Subcutaneous adipose tissue (tissue), 4 donors: ENCODE data around the gene FAM81A. TPM values are rescaled to one million over a fixed set of nuclear protein-coding genes. Genes with fewer than 3 reads are reported as not detected.

Experiments used
- total RNA-seq, 4 donors: library from RNA; depleted of rRNA; stranded (reverse); fragments of >200 nt; gene quantifications; one replicate each; pipeline ENCODE4 v1.1.0, GENCODE V29; 2016
- TF ChIP-seq, protein P1 (sequence below): fragments of 450-650 bp; IDR thresholded peaks from one replicate; pipeline ENCODE4 v1.5.1; 2016; ENCODE audit warnings: low read depth, mild to moderate bottlenecking, control low read depth, antibody characterized with exemption, moderate library complexity

The FAM81A gene
- total RNA-seq, 4 donors from 2014 or later, result 0.16 to 2.2 (median 0.22) TPM; not detected in 1

- TF ChIP-seq, protein P1, sequence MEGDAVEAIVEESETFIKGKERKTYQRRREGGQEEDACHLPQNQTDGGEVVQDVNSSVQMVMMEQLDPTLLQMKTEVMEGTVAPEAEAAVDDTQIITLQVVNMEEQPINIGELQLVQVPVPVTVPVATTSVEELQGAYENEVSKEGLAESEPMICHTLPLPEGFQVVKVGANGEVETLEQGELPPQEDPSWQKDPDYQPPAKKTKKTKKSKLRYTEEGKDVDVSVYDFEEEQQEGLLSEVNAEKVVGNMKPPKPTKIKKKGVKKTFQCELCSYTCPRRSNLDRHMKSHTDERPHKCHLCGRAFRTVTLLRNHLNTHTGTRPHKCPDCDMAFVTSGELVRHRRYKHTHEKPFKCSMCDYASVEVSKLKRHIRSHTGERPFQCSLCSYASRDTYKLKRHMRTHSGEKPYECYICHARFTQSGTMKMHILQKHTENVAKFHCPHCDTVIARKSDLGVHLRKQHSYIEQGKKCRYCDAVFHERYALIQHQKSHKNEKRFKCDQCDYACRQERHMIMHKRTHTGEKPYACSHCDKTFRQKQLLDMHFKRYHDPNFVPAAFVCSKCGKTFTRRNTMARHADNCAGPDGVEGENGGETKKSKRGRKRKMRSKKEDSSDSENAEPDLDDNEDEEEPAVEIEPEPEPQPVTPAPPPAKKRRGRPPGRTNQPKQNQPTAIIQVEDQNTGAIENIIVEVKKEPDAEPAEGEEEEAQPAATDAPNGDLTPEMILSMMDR, result no peak
Observed at GRCh38 chr15:59434481-59434880, 3.5 kb upstream of the FAM81A start.

DNA sequence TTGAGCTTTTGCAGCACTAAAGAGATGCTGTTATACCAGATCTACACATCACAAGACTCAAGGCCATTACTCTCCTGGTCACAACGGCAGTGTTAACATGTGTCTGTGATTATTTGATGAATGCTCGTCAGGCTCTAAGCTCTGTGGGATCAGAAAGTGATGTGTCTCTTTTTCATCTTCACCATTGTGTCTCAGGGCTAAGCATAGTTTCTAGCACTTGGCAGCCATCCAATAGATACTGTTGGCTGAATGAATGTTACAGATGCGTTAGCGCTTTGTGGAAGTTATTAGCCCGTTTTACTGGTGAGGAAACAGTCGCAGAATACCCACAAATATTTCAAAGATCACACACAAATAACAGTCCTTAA lies 1.2 kb upstream of the FAM81A start:
- TF ChIP-seq, protein P1, result no peak

DNA sequence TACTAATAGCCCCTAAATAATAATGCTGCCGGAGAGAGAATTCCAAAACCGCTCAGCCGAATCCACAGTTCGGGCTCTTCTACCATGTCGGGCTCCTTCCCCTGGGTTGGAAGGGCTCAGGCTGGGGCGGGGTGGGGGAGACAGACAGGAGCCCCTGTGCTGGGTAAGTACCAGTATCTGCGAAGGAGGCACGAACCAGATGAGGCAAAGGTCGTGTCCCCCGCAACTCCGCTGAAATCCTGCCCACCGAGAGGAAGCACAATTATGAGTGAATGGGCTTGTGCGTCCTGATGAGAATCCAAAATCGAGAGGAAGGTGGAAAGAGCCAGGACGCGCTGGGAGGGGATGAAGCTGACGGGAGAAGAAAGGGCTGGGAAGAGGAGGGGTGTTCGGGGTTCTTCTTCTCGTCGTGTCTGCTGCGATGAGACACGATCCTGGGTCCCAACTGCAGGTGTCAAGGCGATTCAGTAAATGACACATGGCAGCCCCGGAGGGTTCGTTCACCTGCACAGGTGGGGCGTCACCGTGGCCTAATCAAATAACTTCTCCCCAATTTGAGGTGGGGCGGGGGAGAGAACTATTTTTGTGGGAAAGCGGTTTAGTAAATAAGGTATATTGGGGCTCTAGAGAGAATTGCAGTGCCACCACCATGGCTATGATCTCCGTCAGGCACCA lies 707 bp upstream of the FAM81A start:
- TF ChIP-seq, protein P1, result no peak

DNA sequence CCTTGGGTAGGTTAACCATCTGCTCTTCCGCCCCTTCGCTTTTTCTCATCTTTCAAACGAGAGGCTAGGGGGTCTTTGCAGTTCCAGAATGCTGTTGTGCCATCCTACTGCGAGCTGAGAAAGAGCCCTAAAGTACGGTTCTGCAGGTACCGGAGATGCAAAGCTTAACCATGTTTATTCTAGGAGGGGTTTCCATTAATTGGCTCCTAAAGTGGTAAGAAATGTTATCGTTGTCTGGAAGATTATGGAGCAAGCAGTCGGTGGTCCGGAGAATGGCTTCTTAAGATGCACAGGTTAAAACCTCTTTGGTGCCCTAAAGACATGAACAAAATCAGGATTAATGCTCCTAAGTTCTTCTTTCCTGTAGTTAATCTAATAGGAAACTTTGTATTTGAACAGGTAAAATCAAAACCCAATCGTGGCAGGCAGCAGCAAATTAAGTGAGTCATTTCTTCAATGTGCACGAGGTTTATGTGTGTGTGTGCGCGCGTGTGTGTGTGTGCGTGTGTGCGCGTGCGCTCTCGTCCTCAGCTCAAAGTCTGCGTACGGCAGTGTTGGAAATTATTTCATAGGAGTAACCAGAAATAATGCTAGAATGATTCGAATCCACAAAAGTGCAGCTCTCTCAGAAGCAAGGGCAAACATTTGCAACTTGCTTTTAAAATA lies 772 bp downstream of the FAM81A start:
- TF ChIP-seq, protein P1, result no peak

- TF ChIP-seq, protein P1, result no peak
Observed at GRCh38 chr15:59439576-59439975, 1.6 kb downstream of the FAM81A start.

DNA sequence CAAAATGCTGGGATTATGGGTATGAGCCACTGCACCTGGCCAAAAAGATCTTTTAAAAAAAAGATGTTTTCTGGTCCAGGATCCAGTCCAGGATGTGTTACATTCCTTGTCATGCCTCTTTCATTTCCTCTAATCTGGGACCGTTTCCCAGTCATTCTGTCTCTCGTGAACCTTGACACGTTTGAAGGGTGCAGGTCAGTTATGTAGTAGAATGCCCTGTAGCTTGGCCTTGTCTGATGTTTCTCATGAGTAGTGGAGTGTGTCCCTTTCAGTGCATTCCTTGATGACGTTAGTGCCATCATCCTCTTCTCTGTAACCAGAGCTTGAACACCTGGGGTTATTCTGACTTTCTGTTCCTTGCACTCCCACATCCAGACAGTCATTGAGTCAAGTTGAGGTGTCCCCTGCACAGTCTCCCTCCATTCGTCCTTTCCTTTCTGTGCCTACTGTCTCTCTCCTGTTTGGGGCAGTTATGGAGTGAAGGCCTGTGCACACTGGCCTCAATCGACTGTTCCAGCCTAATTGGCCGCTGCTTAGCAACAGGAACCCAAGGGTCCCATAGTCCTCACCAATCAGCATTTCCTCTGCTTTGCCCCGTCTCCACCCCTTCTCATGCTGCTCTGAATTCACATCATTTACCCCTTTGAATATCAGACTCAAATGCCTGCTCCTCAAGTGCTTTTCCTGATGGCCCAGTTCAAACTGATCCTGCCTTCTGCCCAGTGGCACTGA lies 5.5 kb downstream of the FAM81A start:
- TF ChIP-seq, protein P1, result no peak
